ENCODE measurements around the gene ARHGAP26. TPM values are rescaled to one million over a fixed set of nuclear protein-coding genes. Genes with fewer than 3 reads are reported as not detected.
"Not testable (repeated sequence)": the region's sequence is repeated elsewhere in the genome, so short reads cannot be mapped to it uniquely, and the experiment has no call there.

ARHGAP26 gene
- polyA plus RNA-seq, 1 donor from 2014 or later, result 0.83 TPM

DNA sequence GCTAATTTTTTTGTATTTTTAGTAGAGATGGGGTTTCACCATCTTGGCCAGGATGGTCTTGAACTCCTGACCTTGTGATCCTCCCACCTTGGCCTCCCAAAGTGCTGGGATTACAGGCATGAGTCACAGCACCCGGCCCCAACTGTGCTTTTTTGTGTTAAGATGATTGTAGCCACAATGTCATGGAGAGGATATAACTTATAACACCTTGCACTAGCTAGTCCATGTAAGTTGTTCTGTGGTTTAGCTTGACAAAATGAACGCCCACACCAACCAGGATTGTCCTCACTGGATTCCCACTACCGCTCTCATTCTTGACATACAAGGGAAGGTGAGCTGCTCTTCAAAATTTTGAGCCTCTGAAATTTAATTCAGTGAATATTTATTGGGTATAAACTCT is 182.7 kb downstream of the ARHGAP26 start:
- not testable (repeated sequence) for H3K36me3 ChIP-seq (ENCODE audit: insufficient read depth, low read length); H3K27me3 ChIP-seq (ENCODE audit: insufficient read depth, low read depth, low read length); H3K79me2 ChIP-seq (replicated peaks; ENCODE audit: insufficient read depth, low read length); H3K27ac ChIP-seq (ENCODE audit: low read length); H4K20me1 ChIP-seq (ENCODE audit: insufficient read depth); H3K9me3 ChIP-seq (ENCODE audit: low read length); H2AFZ ChIP-seq (ENCODE audit: low read depth, low read length); H3K9me2 ChIP-seq (ENCODE audit: insufficient read depth, low read length); H3F3A ChIP-seq (ENCODE audit: insufficient read depth, low read length, poor library complexity, severe bottlenecking); H3K4me3 ChIP-seq (ENCODE audit: low read length); H3K4me2 ChIP-seq (ENCODE audit: low read length); H3K9ac ChIP-seq (ENCODE audit: low read length)

DNA sequence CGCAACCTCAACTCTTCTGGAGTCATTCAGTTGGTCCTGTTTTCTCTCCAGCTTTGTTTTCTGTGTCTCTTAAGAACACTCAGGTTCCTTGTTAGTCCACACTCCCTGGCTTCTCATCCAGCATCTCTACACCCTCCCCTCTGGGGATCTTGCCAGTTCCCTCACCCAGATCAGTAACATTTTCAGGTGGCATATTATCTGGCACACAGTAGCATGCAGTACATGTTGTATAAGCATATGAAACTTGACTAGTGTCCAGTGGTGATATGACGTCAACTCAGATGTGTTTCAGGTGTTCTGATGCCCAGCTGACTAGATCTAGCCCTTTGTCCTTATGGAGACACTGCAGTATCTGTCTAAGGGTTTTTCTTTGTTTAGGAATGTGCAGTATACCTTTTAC is 184.3 kb downstream of the ARHGAP26 start:
- Histone ChIP-seq H3K4me2 (ENCODE audit: low read length) (no peak overlapping the region), H3K9me3 (ENCODE audit: low read length) (no peaks in the 10 kb centered on the region), H3K27ac (ENCODE audit: low read length) (no peak overlapping the region), H3K9me2 (ENCODE audit: insufficient read depth, low read length) (no peaks in the 10 kb centered on the region), H3K36me3 (ENCODE audit: insufficient read depth, low read length) (no peaks in the 10 kb centered on the region), H3K27me3 (ENCODE audit: insufficient read depth, low read depth, low read length) (no peaks in the 10 kb centered on the region), H3K79me2 (replicated peaks; ENCODE audit: insufficient read depth, low read length) (no peaks in the 10 kb centered on the region), H4K20me1 (ENCODE audit: insufficient read depth) (no peaks in the 10 kb centered on the region), H3K9ac (ENCODE audit: low read length) (no peak overlapping the region), H2AFZ (ENCODE audit: low read depth, low read length) (no peak overlapping the region), H3K4me3 (ENCODE audit: low read length) (no peak overlapping the region), H3F3A (ENCODE audit: insufficient read depth, low read length, poor library complexity, severe bottlenecking) (no peaks in the 10 kb centered on the region)
- TF ChIP-seq MXI1 (conservative IDR thresholded peaks at IDR 0.05; ENCODE audit: poor library complexity, severe bottlenecking) (no peak), RAD21 (conservative IDR thresholded peaks at IDR 0.05) (no peak), SMC3 (conservative IDR thresholded peaks at IDR 0.05; ENCODE audit: poor library complexity) (no peak), TAF1 (IDR thresholded peaks at IDR 0.05; ENCODE audit: low read depth) (no peak), POLR2AphosphoS5 (IDR thresholded peaks at IDR 0.05) (no peak), EP300 (conservative IDR thresholded peaks at IDR 0.05; ENCODE audit: poor library complexity, severe bottlenecking) (no peak)
- TF ChIP-seq, protein P1, sequence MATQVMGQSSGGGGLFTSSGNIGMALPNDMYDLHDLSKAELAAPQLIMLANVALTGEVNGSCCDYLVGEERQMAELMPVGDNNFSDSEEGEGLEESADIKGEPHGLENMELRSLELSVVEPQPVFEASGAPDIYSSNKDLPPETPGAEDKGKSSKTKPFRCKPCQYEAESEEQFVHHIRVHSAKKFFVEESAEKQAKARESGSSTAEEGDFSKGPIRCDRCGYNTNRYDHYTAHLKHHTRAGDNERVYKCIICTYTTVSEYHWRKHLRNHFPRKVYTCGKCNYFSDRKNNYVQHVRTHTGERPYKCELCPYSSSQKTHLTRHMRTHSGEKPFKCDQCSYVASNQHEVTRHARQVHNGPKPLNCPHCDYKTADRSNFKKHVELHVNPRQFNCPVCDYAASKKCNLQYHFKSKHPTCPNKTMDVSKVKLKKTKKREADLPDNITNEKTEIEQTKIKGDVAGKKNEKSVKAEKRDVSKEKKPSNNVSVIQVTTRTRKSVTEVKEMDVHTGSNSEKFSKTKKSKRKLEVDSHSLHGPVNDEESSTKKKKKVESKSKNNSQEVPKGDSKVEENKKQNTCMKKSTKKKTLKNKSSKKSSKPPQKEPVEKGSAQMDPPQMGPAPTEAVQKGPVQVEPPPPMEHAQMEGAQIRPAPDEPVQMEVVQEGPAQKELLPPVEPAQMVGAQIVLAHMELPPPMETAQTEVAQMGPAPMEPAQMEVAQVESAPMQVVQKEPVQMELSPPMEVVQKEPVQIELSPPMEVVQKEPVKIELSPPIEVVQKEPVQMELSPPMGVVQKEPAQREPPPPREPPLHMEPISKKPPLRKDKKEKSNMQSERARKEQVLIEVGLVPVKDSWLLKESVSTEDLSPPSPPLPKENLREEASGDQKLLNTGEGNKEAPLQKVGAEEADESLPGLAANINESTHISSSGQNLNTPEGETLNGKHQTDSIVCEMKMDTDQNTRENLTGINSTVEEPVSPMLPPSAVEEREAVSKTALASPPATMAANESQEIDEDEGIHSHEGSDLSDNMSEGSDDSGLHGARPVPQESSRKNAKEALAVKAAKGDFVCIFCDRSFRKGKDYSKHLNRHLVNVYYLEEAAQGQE (IDR thresholded peaks at IDR 0.05; ENCODE audit: borderline replicate concordance), result no peak

GRCh38 chr5:142955628-142956027 is 185.5 kb downstream of the ARHGAP26 start:
- Histone ChIP-seq H2AFZ (ENCODE audit: low read depth, low read length) (no peak overlapping the region), H3F3A (ENCODE audit: insufficient read depth, low read length, poor library complexity, severe bottlenecking) (no peaks in the 10 kb centered on the region), H3K36me3 (ENCODE audit: insufficient read depth, low read length) (no peaks in the 10 kb centered on the region), H3K9ac (ENCODE audit: low read length) (no peak overlapping the region), H3K9me2 (ENCODE audit: insufficient read depth, low read length) (no peaks in the 10 kb centered on the region), H4K20me1 (ENCODE audit: insufficient read depth) (no peaks in the 10 kb centered on the region), H3K9me3 (ENCODE audit: low read length) (no peaks in the 10 kb centered on the region), H3K27me3 (ENCODE audit: insufficient read depth, low read depth, low read length) (no peaks in the 10 kb centered on the region), H3K79me2 (replicated peaks; ENCODE audit: insufficient read depth, low read length) (no peaks in the 10 kb centered on the region), H3K4me3 (ENCODE audit: low read length) (no peak overlapping the region), H3K27ac (ENCODE audit: low read length) (no peak overlapping the region), H3K4me2 (ENCODE audit: low read length) (no peak overlapping the region)
- TF ChIP-seq, protein P1 (IDR thresholded peaks at IDR 0.05; ENCODE audit: borderline replicate concordance), result no peak
- no peak for TF ChIP-seq SMC3 (conservative IDR thresholded peaks at IDR 0.05; ENCODE audit: poor library complexity)
- TF ChIP-seq MXI1 (conservative IDR thresholded peaks at IDR 0.05; ENCODE audit: poor library complexity, severe bottlenecking), result no peak
- TF ChIP-seq POLR2AphosphoS5 (IDR thresholded peaks at IDR 0.05), result no peak
- no peak for TF ChIP-seq CTCF (IDR thresholded peaks at IDR 0.05; ENCODE audit: poor library complexity, severe bottlenecking)
- TF ChIP-seq EZH2 (IDR thresholded peaks at IDR 0.05; ENCODE audit: borderline replicate concordance, insufficient read depth, low read length, poor library complexity, severe bottlenecking), result no peak
- TF ChIP-seq TAF1 (IDR thresholded peaks at IDR 0.05; ENCODE audit: low read depth), result no peak
- TF ChIP-seq RAD21 (conservative IDR thresholded peaks at IDR 0.05), result no peak
- no peak for TF ChIP-seq EP300 (conservative IDR thresholded peaks at IDR 0.05; ENCODE audit: poor library complexity, severe bottlenecking)
